Endothelial cell (in vitro differentiated cells): Measurements from ENCODE around the gene OR7D4. TPM values are rescaled to one million over a fixed set of nuclear protein-coding genes. Genes with fewer than 3 reads are reported as not detected.

Experiments used
- DNase-seq: peaks from one replicate; pipeline ENCODE4 v3.0.0; 2021; ENCODE audit warnings: low spot score
- H3K27ac Mint-ChIP-seq: one replicate; pipeline ENCODE4 v1.8.0; 2021; ENCODE audit warnings: mixed read lengths, inconsistent platforms; ENCODE audit not compliant: unreplicated experiment
- H3K27me3 Mint-ChIP-seq: one replicate; pipeline ENCODE4 v1.8.0; 2021; ENCODE audit warnings: mild to moderate bottlenecking, moderate library complexity, mixed read lengths, inconsistent platforms; ENCODE audit not compliant: unreplicated experiment
- H3K36me3 Mint-ChIP-seq: one replicate; pipeline ENCODE4 v1.8.0; 2021; ENCODE audit warnings: mild to moderate bottlenecking, low read depth, mixed read lengths, inconsistent platforms; ENCODE audit not compliant: unreplicated experiment
- H3K4me1 Mint-ChIP-seq: one replicate; pipeline ENCODE4 v1.8.0; 2021; ENCODE audit warnings: mild to moderate bottlenecking, mixed read lengths, inconsistent platforms; ENCODE audit not compliant: unreplicated experiment
- H3K4me3 Mint-ChIP-seq: one replicate; pipeline ENCODE4 v1.8.0; 2021; ENCODE audit warnings: mild to moderate bottlenecking, mixed read lengths, inconsistent platforms; ENCODE audit not compliant: unreplicated experiment
- H3K9me3 Mint-ChIP-seq: one replicate; pipeline ENCODE4 v1.8.0; 2021; ENCODE audit warnings: mixed read lengths, inconsistent platforms; ENCODE audit not compliant: unreplicated experiment
- total RNA-seq: library from RNA; stranded (reverse); fragmentation: NEBNext Ultra II Directional; extraction: Animal tissue kit (Norgen Biotek cat#: 25700); gene quantifications from one replicate; pipeline ENCODE4 v1.2.1, GENCODE V29; 2021; ENCODE audit not compliant: unreplicated experiment
- TF ChIP-seq, protein P1 (sequence below): fragments of 200-600 bp; sonication (generic); IDR thresholded peaks from one replicate; pipeline ENCODE4 v1.5.0; 2021; ENCODE audit warnings: antibody characterized with exemption; ENCODE audit not compliant: unreplicated experiment

OR7D4 gene
- total RNA-seq, 1 donor from 2014 or later, result not detected

DNA sequence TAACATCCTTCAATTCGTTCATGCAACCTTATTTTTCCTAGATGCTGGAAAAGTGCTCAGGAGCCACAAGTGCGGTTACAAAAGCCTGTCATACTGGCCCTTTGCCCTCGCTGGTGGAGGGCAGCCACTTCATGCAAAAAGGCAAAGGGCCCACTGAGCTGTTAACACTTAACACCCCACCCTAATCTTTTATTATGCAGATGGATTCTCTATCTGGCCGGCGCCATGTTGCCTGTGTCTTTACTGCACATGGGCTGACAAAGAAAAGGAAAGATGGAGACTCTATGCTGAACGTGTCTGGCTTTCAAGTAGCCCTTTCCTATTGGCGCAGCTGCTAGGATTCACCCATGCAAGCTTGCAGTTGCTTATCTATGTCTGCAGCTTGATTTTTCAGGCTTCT is 29.9 kb downstream of the OR7D4 start:
- H3K4me3 Mint-ChIP-seq, result no peak overlapping the region
- H3K9me3 Mint-ChIP-seq, result peaks cover 43% of the 10 kb centered on the region
- DNase-seq, result no peak
- no peaks in the 10 kb centered on the region for H3K4me1 Mint-ChIP-seq
- peaks cover 15% of the 10 kb centered on the region for H3K36me3 Mint-ChIP-seq
- H3K27me3 Mint-ChIP-seq, result peaks cover 4% of the 10 kb centered on the region
- H3K27ac Mint-ChIP-seq, result no peak overlapping the region
- TF ChIP-seq, protein P1, sequence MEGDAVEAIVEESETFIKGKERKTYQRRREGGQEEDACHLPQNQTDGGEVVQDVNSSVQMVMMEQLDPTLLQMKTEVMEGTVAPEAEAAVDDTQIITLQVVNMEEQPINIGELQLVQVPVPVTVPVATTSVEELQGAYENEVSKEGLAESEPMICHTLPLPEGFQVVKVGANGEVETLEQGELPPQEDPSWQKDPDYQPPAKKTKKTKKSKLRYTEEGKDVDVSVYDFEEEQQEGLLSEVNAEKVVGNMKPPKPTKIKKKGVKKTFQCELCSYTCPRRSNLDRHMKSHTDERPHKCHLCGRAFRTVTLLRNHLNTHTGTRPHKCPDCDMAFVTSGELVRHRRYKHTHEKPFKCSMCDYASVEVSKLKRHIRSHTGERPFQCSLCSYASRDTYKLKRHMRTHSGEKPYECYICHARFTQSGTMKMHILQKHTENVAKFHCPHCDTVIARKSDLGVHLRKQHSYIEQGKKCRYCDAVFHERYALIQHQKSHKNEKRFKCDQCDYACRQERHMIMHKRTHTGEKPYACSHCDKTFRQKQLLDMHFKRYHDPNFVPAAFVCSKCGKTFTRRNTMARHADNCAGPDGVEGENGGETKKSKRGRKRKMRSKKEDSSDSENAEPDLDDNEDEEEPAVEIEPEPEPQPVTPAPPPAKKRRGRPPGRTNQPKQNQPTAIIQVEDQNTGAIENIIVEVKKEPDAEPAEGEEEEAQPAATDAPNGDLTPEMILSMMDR, result no peak

DNA sequence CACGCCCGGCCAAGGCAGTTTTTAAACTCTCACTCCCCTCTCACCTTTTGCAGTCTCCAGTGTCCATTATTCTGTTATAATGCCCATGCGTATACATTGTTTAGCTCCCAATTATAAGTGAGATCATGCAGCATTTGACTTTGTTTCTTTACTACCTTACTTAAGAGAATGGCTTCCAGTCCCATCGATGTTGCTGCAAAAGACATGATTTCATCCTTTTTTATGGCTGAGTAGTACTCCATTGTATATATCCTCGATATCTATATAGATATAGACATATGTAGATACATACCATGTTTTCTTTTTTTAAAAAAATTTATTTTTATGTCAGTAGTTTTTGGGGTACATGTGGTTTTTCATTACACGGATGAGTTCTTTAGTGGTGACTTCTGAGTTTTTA is 32.2 kb downstream of the OR7D4 start:
- no peak overlapping the region for H3K4me3 Mint-ChIP-seq
- H3K27ac Mint-ChIP-seq, result no peak overlapping the region
- peaks cover 15% of the 10 kb centered on the region for H3K36me3 Mint-ChIP-seq
- DNase-seq, result no peak
- H3K9me3 Mint-ChIP-seq, result peaks cover 32% of the 10 kb centered on the region
- TF ChIP-seq, protein P1, result no peak
- no peaks in the 10 kb centered on the region for H3K4me1 Mint-ChIP-seq
- H3K27me3 Mint-ChIP-seq, result peaks cover 4% of the 10 kb centered on the region

DNA sequence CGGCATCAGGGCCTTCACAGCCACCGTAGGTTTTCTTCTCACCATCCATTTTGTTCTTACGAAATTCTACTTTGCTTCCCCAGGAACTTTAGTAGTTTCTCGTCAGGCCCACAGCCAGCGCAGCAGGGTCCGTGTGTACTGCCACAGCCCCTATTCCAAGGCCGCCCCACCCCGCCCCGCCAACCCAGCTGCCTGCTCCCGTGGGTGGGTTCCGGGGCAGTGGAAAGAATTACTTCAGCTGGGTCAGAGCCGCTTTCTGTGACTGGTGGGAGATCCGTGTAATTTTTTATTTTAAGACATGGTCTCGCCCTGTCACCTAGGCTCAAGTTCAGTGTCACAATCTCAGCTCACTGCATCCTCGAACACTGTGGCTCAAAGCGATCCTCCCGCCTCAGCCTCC is 36.4 kb downstream of the OR7D4 start:
- H3K4me1 Mint-ChIP-seq, result no peaks in the 10 kb centered on the region
- H3K27me3 Mint-ChIP-seq, result peaks cover 4% of the 10 kb centered on the region
- no peak overlapping the region for H3K27ac Mint-ChIP-seq
- DNase-seq, result no peak
- TF ChIP-seq, protein P1, result no peak
- H3K9me3 Mint-ChIP-seq, result peaks cover 16% of the 10 kb centered on the region
- H3K4me3 Mint-ChIP-seq, result no peak overlapping the region
- H3K36me3 Mint-ChIP-seq, result peaks cover 10% of the 10 kb centered on the region

DNA sequence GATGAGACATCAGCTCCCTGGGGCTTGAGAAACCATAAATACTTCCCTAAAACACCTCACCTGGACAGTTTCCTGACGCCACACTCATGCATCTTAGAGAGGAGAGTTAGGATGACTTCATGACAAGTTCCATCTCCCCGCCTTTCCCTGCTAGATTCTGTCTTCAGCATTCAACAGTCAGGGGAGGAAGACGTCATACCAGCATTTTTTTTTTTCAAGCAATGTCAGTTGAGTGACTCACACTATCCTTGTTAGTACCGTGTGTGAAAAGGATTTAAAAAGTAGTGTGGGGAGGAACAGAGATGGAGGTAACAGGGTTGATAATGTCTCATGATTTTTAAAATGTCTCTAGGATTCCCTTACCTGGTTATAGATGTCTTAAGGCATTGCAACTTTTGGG is 40.5 kb downstream of the OR7D4 start, which contains the start of gene OR7D2:
Gene OR7D2 (plus strand): TSS at position 79 of the 400 bp plus-strand sequence. CDS start 6,803 bp downstream, outside the sequence.
- no peaks in the 10 kb centered on the region for H3K4me1 Mint-ChIP-seq
- no peak within 1 kb of the TSS for H3K4me3 Mint-ChIP-seq
- no peaks in the 10 kb centered on the region for H3K27me3 Mint-ChIP-seq
- H3K36me3 Mint-ChIP-seq, result no peaks in the 10 kb centered on the region
- H3K27ac Mint-ChIP-seq, result no peak within 1 kb of the TSS
- TF ChIP-seq, protein P1, result no peak
- H3K9me3 Mint-ChIP-seq, result peaks cover 19% of the 10 kb centered on the region
- DNase-seq, result no peak

DNA sequence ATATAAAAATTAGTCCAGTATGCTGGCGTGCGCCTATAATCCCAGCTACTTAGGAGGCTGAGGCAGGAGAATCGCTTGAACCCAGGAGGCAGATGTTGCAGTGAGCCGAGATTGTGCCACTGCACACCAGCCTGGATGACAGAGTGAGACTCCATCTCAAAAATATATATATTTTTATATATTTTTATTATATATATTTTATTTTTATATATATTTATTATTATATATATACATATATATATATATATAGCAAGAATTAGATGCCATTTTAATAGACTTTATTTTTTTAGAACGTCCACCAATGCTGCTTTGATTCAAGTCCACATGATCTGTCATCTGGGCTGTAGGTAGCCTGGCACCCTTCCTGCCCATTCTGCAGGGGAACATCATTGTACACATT is 44.1 kb downstream of the OR7D4 start:
- H3K27me3 Mint-ChIP-seq, result no peaks in the 10 kb centered on the region
- H3K9me3 Mint-ChIP-seq, result peaks cover 22% of the 10 kb centered on the region
- H3K4me1 Mint-ChIP-seq, result no peaks in the 10 kb centered on the region
- no peak overlapping the region for H3K4me3 Mint-ChIP-seq
- DNase-seq, result no peak
- TF ChIP-seq, protein P1, result no peak
- H3K36me3 Mint-ChIP-seq, result no peaks in the 10 kb centered on the region
- H3K27ac Mint-ChIP-seq, result no peak overlapping the region
